Activated CD4-positive, alpha-beta T cell treated with anti-CD3 and anti-CD28 coated beads, Interleukin-2, amount 50 U/mL, for 1 hour (primary cell): Measurements from ENCODE around the gene ELOF1.
"Not testable (repeated sequence)": the region's sequence is repeated elsewhere in the genome, so short reads cannot be mapped to it uniquely, and the experiment has no call there.

Experiments
- DNase-seq: peaks from one replicate; pipeline ENCODE4 v3.0.0-alpha.2; 2020

Gene ELOF1

GRCh38 chr19:11566164-11566563 is 7.1 kb upstream of the ELOF1 start:
- no peak for DNase-seq

GRCh38 chr19:11565649-11565980 is 6.6 kb upstream of the ELOF1 start:
- not testable (repeated sequence) for DNase-seq

- not testable (repeated sequence) for DNase-seq
These were observed 5.2 kb upstream of the ELOF1 start for GRCh38 chr19:11564082-11564807.

- no peak for DNase-seq
These were observed 4.5 kb upstream of the ELOF1 start for GRCh38 chr19:11563532-11563931.

- DNase-seq, result peak; percentile 46
These were observed 1.5 kb upstream of the ELOF1 start for GRCh38 chr19:11560404-11561051.

GRCh38 chr19:11556634-11557420 is 2.2 kb downstream of the ELOF1 start:
- no peak for DNase-seq

- DNase-seq, result no peak
These were observed 3.8 kb downstream of the ELOF1 start for GRCh38 chr19:11555246-11555645.

GRCh38 chr19:11554160-11554559 is 4.9 kb downstream of the ELOF1 start:
- no peak for DNase-seq

GRCh38 chr19:11552666-11553372 is 6.2 kb downstream of the ELOF1 start:
- DNase-seq, result no peak

- DNase-seq, result no peak
These were observed 7.3 kb downstream of the ELOF1 start for GRCh38 chr19:11551603-11552235.

- no peak for DNase-seq
These were observed 8.8 kb downstream of the ELOF1 start for GRCh38 chr19:11550265-11550664.

GRCh38 chr19:11549386-11549953 is 9.6 kb downstream of the ELOF1 start:
- DNase-seq, result no peak

- DNase-seq, result no peak
These were observed 10.9 kb downstream of the ELOF1 start for GRCh38 chr19:11547929-11548700.

- no peak for DNase-seq
These were observed 17.8 kb downstream of the ELOF1 start for GRCh38 chr19:11541238-11541637.

- DNase-seq, result no peak
These were observed 18.4 kb downstream of the ELOF1 start for GRCh38 chr19:11540645-11541044.

GRCh38 chr19:11539495-11540365 is 19.3 kb downstream of the ELOF1 start:
- DNase-seq, result no peak

- no peak for DNase-seq
These were observed 20.6 kb downstream of the ELOF1 start, which contains the start of gene CNN1 for GRCh38 chr19:11538232-11539036. TSS of gene CNN1 (plus strand) at chr19:11538851. CDS start at chr19:11538928, 77 bp downstream.

GRCh38 chr19:11535792-11536595 is 23.0 kb downstream of the ELOF1 start:
- peak; percentile 80 for DNase-seq

- no peak for DNase-seq
These were observed 24.1 kb downstream of the ELOF1 start for GRCh38 chr19:11534948-11535347.
